GM12865 (cell line): ENCODE measurements around the gene RGSL1.

Source experiments
- DNase-seq: peaks from one replicate; pipeline ENCODE4 v3.0.0; 2010; ENCODE audit warnings: low read depth
- H3K4me3 ChIP-seq: 2 replicates; pipeline ENCODE4 v1.5.1; 2011; ENCODE audit warnings: mild to moderate bottlenecking, low read depth, low read length, control low read depth
- TF ChIP-seq, protein P1 (sequence below): IDR thresholded peaks from 2 replicates; pipeline ENCODE4 v1.5.1; 2011; ENCODE audit warnings: low read length, control low read depth, low read depth, inconsistent platforms; ENCODE audit not compliant: insufficient read depth; ENCODE audit errors: missing control alignments

The RGSL1 gene

DNA sequence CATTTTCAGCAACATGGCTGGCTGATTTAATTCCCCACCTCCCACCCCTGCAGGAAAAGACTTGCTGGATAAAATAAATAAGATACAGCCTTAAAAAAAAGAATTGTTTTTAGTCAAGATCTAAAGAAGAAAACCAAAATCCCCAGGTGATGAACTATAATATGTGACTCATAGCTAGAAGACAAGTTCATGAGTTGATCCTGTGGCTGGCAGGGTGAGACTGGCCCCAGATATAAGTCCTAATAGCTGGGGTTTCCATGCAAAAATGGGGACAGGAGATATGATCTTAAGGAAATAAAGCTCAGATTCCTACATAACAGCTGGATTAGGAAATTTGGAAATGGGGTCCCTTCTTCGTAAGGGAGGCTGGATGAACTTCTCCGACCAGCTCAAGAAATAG lies 21.9 kb upstream of the RGSL1 start:
- DNase-seq = peak; percentile 80
- TF ChIP-seq, protein P1, sequence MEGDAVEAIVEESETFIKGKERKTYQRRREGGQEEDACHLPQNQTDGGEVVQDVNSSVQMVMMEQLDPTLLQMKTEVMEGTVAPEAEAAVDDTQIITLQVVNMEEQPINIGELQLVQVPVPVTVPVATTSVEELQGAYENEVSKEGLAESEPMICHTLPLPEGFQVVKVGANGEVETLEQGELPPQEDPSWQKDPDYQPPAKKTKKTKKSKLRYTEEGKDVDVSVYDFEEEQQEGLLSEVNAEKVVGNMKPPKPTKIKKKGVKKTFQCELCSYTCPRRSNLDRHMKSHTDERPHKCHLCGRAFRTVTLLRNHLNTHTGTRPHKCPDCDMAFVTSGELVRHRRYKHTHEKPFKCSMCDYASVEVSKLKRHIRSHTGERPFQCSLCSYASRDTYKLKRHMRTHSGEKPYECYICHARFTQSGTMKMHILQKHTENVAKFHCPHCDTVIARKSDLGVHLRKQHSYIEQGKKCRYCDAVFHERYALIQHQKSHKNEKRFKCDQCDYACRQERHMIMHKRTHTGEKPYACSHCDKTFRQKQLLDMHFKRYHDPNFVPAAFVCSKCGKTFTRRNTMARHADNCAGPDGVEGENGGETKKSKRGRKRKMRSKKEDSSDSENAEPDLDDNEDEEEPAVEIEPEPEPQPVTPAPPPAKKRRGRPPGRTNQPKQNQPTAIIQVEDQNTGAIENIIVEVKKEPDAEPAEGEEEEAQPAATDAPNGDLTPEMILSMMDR = no peak
- H3K4me3 ChIP-seq = peak overlapping the region; percentile 2; the same call in 1 of the 2 replicates

DNA sequence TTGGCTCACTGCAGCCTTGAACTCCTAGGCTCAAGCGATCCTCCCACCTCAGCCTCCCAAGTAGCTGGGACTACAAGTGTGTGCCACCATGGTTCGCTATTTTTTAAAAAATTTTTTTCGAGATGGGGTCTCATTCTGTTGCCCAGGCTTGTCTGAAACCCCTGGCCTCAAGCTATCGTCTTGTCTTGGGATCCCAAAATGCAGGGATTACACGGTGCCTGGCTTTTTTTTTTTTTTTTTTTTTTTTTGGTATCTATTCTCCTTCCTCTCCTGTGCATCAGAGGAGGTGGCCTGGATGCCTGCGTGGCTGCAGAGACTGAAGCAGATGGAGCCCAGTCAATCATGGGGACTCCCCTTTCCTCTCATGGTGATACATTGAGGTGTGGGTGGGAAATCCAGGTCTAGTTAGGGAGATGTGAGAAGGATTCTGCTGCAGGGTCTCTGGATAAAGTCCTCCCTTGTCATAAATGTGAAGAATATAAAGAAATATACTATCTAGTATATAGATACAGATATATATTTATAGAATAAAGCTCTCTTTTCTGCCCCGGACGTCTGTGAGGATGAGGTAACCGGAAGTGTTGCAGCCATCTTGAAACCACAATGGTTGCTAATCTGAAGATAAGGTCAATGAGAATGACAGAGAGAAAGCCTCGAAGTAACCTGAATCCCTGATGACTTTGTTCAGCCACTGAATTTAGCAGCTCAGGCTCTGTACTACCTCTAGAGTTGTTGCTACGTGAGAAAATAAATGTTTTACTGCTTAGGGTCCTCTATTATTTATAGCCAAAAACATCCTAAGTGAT lies 19.5 kb upstream of the RGSL1 start:
- peak; percentile 81 for DNase-seq
- H3K4me3 ChIP-seq = no peak overlapping the region
- TF ChIP-seq, protein P1 = no peak

DNA sequence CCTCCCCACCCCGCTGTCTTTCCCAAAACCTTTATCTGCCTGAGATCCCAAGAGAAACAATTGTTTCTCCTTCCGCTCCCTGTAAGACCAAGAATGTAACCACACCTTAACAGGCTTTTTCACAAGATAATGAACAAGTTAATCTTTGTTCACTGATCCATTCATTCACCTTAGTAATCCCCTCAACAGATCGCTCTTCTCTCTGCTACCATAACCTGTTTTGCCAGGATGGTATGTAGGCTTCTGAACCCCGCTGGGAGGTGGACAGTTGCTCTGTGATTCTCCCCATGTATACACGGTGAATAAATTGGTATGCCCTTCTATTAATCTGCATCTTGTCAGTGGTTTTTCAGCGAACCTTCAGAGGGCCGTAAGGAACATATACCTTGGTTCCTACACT lies 18.7 kb upstream of the RGSL1 start:
- TF ChIP-seq, protein P1 = no peak
- no peak overlapping the region for H3K4me3 ChIP-seq
- DNase-seq = no peak

DNA sequence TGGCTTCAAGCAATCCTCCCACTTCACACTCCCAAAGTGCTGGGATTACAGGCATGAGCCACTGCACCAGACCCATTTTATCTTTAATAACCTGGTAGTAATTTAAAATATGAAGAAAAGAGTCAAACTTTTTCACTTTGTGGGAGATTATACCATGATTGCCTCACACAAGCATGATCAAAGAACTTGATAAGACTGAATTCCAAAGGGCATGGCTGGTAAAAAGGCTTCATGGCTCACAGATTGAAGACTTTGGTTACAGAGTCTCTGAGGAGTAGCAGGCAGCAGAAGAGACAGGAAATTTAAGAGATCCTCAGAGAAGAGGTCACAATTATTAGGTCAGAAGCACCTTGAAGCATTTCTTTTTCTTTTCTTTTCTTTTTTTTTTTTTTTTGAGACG lies 16.4 kb upstream of the RGSL1 start:
- no peak for DNase-seq
- TF ChIP-seq, protein P1 = no peak

DNA sequence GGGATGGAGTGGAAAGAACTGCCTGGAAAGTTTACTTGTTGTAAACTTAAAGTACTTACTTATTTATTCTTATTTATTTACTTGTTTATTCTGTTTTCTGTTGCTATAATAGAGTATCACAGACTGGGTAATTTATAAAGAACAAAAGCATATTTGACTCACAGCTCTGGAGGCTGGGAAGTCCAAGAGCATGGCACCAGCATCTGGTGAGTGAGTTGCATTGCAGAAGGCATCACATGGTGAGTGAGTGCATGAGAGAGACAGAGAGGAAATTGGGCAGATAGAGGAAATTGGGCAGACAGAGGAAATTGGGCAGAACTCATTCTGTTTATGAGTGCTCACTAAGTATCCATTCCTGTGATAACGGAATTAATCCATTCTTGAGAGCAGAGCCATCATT lies 11.6 kb upstream of the RGSL1 start:
- TF ChIP-seq, protein P1 = no peak
- DNase-seq = no peak
- no peak overlapping the region for H3K4me3 ChIP-seq

More for the DNA sequence above, 16.4 kb upstream of the RGSL1 start:
- H3K4me3 ChIP-seq = no peak overlapping the region

DNA sequence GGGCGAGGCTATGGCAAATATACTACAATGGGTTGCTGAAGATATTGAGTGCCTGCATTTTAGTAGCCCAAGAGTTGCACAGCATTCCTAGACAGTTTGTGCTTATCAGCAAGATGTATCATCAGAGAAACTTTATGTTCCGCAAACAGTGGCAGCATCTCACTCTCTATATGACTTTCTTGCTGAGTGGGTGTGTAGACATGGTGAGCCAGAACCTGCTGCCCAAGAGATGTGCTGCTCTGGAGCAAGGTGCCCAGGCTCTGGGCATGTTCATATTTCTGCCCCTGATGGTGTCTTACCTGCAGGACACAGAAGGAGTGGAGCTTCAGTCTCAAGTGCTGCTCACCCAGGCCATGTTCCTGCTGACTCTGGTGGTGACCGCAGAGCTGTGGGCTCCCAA lies 8.2 kb upstream of the RGSL1 start:
- no peak overlapping the region for H3K4me3 ChIP-seq
- DNase-seq = peak; percentile 39
- TF ChIP-seq, protein P1 = no peak

DNA sequence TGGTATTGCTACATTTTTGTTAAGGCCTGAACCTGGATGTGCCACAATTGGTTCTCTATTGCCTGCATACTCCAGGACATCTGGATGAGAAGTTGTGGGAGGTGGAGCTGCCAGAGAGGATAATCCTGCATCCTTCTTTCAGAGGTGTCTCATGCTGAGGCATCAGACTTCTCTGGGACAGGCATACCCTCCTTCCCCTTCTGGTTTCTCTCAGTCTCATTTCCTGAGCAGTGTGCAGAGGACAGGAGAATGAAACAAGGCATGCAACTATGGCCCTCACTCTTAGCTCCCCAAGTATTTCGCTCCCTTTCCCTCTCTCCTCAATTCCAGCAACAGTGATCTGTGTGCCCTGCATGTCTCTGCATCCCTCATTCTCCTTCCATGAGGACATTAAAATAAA lies 7.6 kb upstream of the RGSL1 start:
- DNase-seq = no peak
- H3K4me3 ChIP-seq = no peak overlapping the region
- TF ChIP-seq, protein P1 = no peak
